ENCODE results near the gene GMCL2. TPM values are rescaled to one million over a fixed set of nuclear protein-coding genes. Genes with fewer than 3 reads are reported as not detected.

Gene GMCL2
- polyA plus RNA-seq, 1 donor from 2014 or later: not detected

DNA sequence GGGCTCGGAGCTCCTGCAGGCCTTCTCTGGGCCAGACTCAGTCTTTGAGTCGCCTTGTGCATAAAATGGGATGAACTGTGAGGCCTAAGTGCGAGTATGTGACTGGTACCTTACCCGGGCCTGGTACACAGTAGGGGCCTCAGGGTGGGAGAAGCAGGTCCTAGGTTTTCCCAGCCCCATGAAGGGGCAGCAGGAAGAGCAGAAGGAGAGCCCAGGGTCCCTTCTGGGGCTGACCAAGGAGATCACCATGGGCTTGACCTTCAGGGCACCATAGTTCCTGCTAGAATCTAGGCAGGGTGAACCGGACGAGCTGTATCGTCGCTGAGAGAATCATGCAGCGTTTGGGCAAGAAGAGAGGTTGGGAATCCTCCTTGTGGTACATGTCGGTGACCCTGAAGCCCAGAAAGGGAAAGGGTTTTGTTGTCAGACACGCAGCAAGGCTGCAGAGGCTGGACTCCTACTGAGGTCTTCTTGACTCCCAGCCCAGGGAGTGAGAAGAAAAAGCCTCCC, 45.8 kb upstream of the GMCL2 start:
- Histone ChIP-seq H3K27me3 (ENCODE audit: insufficient read depth, low read depth, low read length) (no peaks in the 10 kb centered on the region), H3K9ac (ENCODE audit: low read length) (peak overlapping the region; percentile 86), H3K27ac (ENCODE audit: low read length) (no peak overlapping the region), H3K79me2 (replicated peaks; ENCODE audit: insufficient read depth, low read length) (peaks cover 9% of the 10 kb centered on the region), H3K4me3 (ENCODE audit: low read length) (peak overlapping the region; percentile 94), H3K9me2 (ENCODE audit: insufficient read depth, low read length) (no peaks in the 10 kb centered on the region), H3K4me2 (ENCODE audit: low read length) (peak overlapping the region; percentile 25), H3K9me3 (ENCODE audit: low read length) (no peaks in the 10 kb centered on the region), H4K20me1 (ENCODE audit: insufficient read depth) (no peaks in the 10 kb centered on the region), H2AFZ (ENCODE audit: low read depth, low read length) (peak overlapping the region; percentile 97), H3F3A (ENCODE audit: insufficient read depth, low read length, poor library complexity, severe bottlenecking) (no peaks in the 10 kb centered on the region), H3K36me3 (ENCODE audit: insufficient read depth, low read length) (no peaks in the 10 kb centered on the region)
- TF ChIP-seq SMC3 (conservative IDR thresholded peaks at IDR 0.05; ENCODE audit: poor library complexity) (no peak), RAD21 (conservative IDR thresholded peaks at IDR 0.05) (no peak), EZH2 (IDR thresholded peaks at IDR 0.05; ENCODE audit: borderline replicate concordance, insufficient read depth, low read length, poor library complexity, severe bottlenecking) (no peak), EP300 (conservative IDR thresholded peaks at IDR 0.05; ENCODE audit: poor library complexity, severe bottlenecking) (no peak), MXI1 (conservative IDR thresholded peaks at IDR 0.05; ENCODE audit: poor library complexity, severe bottlenecking) (no peak), TAF1 (IDR thresholded peaks at IDR 0.05; ENCODE audit: low read depth) (no peak), POLR2AphosphoS5 (IDR thresholded peaks at IDR 0.05) (no peak)
- TF ChIP-seq, protein P1, sequence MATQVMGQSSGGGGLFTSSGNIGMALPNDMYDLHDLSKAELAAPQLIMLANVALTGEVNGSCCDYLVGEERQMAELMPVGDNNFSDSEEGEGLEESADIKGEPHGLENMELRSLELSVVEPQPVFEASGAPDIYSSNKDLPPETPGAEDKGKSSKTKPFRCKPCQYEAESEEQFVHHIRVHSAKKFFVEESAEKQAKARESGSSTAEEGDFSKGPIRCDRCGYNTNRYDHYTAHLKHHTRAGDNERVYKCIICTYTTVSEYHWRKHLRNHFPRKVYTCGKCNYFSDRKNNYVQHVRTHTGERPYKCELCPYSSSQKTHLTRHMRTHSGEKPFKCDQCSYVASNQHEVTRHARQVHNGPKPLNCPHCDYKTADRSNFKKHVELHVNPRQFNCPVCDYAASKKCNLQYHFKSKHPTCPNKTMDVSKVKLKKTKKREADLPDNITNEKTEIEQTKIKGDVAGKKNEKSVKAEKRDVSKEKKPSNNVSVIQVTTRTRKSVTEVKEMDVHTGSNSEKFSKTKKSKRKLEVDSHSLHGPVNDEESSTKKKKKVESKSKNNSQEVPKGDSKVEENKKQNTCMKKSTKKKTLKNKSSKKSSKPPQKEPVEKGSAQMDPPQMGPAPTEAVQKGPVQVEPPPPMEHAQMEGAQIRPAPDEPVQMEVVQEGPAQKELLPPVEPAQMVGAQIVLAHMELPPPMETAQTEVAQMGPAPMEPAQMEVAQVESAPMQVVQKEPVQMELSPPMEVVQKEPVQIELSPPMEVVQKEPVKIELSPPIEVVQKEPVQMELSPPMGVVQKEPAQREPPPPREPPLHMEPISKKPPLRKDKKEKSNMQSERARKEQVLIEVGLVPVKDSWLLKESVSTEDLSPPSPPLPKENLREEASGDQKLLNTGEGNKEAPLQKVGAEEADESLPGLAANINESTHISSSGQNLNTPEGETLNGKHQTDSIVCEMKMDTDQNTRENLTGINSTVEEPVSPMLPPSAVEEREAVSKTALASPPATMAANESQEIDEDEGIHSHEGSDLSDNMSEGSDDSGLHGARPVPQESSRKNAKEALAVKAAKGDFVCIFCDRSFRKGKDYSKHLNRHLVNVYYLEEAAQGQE (IDR thresholded peaks at IDR 0.05; ENCODE audit: borderline replicate concordance): no peak
- TF ChIP-seq, protein P2, sequence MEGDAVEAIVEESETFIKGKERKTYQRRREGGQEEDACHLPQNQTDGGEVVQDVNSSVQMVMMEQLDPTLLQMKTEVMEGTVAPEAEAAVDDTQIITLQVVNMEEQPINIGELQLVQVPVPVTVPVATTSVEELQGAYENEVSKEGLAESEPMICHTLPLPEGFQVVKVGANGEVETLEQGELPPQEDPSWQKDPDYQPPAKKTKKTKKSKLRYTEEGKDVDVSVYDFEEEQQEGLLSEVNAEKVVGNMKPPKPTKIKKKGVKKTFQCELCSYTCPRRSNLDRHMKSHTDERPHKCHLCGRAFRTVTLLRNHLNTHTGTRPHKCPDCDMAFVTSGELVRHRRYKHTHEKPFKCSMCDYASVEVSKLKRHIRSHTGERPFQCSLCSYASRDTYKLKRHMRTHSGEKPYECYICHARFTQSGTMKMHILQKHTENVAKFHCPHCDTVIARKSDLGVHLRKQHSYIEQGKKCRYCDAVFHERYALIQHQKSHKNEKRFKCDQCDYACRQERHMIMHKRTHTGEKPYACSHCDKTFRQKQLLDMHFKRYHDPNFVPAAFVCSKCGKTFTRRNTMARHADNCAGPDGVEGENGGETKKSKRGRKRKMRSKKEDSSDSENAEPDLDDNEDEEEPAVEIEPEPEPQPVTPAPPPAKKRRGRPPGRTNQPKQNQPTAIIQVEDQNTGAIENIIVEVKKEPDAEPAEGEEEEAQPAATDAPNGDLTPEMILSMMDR (IDR thresholded peaks at IDR 0.05; ENCODE audit: poor library complexity, severe bottlenecking): no peak

DNA sequence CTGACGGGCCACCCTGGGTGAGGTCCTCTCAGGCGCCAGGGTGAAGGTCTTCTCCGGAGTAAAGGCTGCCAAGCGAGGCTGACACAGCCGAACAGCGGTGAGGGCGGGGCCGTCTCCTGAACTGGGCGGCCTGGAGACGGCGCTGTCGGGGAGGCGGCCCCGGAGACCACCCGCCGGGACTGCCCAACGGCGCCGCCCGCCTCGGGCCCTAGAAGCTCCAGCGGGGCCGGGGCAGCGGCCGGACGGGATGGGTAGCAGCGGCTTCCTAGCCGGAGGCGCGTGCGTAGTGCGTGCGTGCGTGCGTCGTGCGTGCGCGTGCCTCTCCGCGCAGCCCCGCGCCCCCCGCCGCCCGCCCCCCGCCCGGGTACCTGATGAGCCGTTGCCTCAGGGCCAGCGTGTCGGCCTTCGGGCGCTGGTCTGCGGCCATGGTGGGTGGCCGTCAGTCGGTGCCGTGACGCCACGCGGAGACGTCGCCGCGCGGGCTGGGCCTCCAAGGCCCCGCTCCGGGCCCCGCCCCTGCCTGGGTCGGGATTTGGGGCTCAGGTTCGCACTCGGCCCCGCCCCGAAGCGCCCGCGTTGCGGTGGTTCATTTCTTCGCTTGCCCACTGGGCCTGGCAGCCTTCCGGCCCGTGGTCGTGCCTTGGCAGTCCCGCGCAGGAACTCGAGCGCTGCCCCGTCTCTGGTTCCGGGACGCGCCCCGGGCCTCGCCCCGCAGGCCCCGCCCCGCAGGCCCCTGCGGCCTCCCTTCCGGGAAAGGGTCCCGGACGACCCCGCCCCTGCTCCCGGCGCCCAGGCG, 45.2 kb upstream of the GMCL2 start, which contains the start of gene PHYKPL:
TSS of gene PHYKPL (minus strand) at position 679 of the 796 bp plus-strand sequence. CDS start at position 427, 252 bp downstream.
- Histone ChIP-seq H3K9me3 (ENCODE audit: low read length) (peaks cover 4% of the 10 kb centered on the region), H4K20me1 (ENCODE audit: insufficient read depth) (no peaks in the 10 kb centered on the region), H3K27ac (ENCODE audit: low read length) (peak within 1 kb of the TSS; percentile 55), H2AFZ (ENCODE audit: low read depth, low read length) (peak within 1 kb of the TSS; percentile 97), H3K4me2 (ENCODE audit: low read length) (peak within 1 kb of the TSS; percentile 77), H3F3A (ENCODE audit: insufficient read depth, low read length, poor library complexity, severe bottlenecking) (no peaks in the 10 kb centered on the region), H3K36me3 (ENCODE audit: insufficient read depth, low read length) (no peaks in the 10 kb centered on the region), H3K27me3 (ENCODE audit: insufficient read depth, low read depth, low read length) (no peaks in the 10 kb centered on the region), H3K9me2 (ENCODE audit: insufficient read depth, low read length) (no peaks in the 10 kb centered on the region), H3K9ac (ENCODE audit: low read length) (peak within 1 kb of the TSS; percentile 86), H3K4me3 (ENCODE audit: low read length) (peak within 1 kb of the TSS; percentile 94), H3K79me2 (replicated peaks; ENCODE audit: insufficient read depth, low read length) (peaks cover 9% of the 10 kb centered on the region)
- TF ChIP-seq EP300 (conservative IDR thresholded peaks at IDR 0.05; ENCODE audit: poor library complexity, severe bottlenecking) (no peak), RAD21 (conservative IDR thresholded peaks at IDR 0.05) (peak; percentile 18), EZH2 (IDR thresholded peaks at IDR 0.05; ENCODE audit: borderline replicate concordance, insufficient read depth, low read length, poor library complexity, severe bottlenecking) (no peak), TAF1 (IDR thresholded peaks at IDR 0.05; ENCODE audit: low read depth) (no peak), SMC3 (conservative IDR thresholded peaks at IDR 0.05; ENCODE audit: poor library complexity) (peak; percentile 20), POLR2AphosphoS5 (IDR thresholded peaks at IDR 0.05) (peak; percentile 74), MXI1 (conservative IDR thresholded peaks at IDR 0.05; ENCODE audit: poor library complexity, severe bottlenecking) (peak; percentile 65)
- TF ChIP-seq, protein P2 (IDR thresholded peaks at IDR 0.05; ENCODE audit: poor library complexity, severe bottlenecking): peak; percentile 43
- TF ChIP-seq, protein P1 (IDR thresholded peaks at IDR 0.05; ENCODE audit: borderline replicate concordance): no peak
